HCT116 (cell line): ENCODE results near the gene GPR39. TPM values are rescaled to one million over a fixed set of nuclear protein-coding genes. Genes with fewer than 3 reads are reported as not detected.

Experiments used
- ATAC-seq: fragments of 200-7000 bp; cut with Tn5 transposase; 2 replicates; pipeline ENCODE4 v1.9.1; 2020; ENCODE audit warnings: mild to moderate bottlenecking, moderate library complexity
- BruUV-seq: library from RNA; stranded (reverse); fragments of 400-500 nt; replicated peaks from 2 replicates; lab custom pipeline; 2021; lab: Mats Ljungman, UMichigan
- CTCF ChIA-PET: fragments of 300-600 bp; sonication (Branson Sonifier 250); formaldehyde crosslinking; loops from one replicate; lab custom pipeline; 2021; ENCODE audit warnings: antibody characterized with exemption; lab: Charles Lee
- POLR2A ChIA-PET: fragments of 300-600, 350-600 bp; sonication (Branson Sonifier 250); formaldehyde crosslinking; loops from one replicate; lab custom pipeline; 2021; ENCODE audit warnings: antibody characterized with exemption; lab: Charles Lee
- RAD21 ChIA-PET, 2 experiments: fragments of 300-600 bp; sonication (Branson Sonifier 250); formaldehyde crosslinking; loops; one replicate each; lab custom pipeline; 2023; ENCODE audit warnings: low total read pairs in 2 of 2; ENCODE audit not compliant: uncharacterized antibody in 2 of 2, unreplicated experiment in 2 of 2, low non-redundant PET in 1 of 2; lab: Charles Lee
- DNase-seq: peaks from one replicate; pipeline ENCODE4 v3.0.0-alpha.2; 2010; ENCODE audit warnings: low read depth, low spot score
- H2AFZ ChIP-seq: fragments of 200-600 bp; shearing (Covaris generic), sonication (generic); 2 replicates; pipeline ENCODE4 v1.6.1; 2017; ENCODE audit warnings: low read depth, mixed run types, mixed read lengths, antibody characterized with exemption, low read length; ENCODE audit not compliant: poor library complexity, severe bottlenecking
- H3K27ac ChIP-seq: 2 replicates; pipeline ENCODE4 v1.5.1; 2012; ENCODE audit warnings: low read depth, low read length
- H3K27me3 ChIP-seq: fragments of 200-600 bp; sonication (generic); 2 replicates; pipeline ENCODE4 v1.6.1; 2016; ENCODE audit warnings: mixed run types, low read length, mixed read lengths; ENCODE audit not compliant: insufficient read depth
- H3K36me3 ChIP-seq, 2 experiments: fragments of 200-500 bp in 1 of 2; fragments of 200-600 bp in 1 of 2; sonication (Bioruptor generic) in 1 of 2; sonication (generic) in 1 of 2; 2 replicates each; pipeline versions ENCODE4 v1.5.1 to v1.6.1; 2014 to 2016; ENCODE audit warnings: low read length in 2 of 2, inconsistent platforms in 1 of 2, mixed read lengths in 1 of 2, mixed run types in 1 of 2; ENCODE audit not compliant: insufficient read depth in 2 of 2, control insufficient read depth in 1 of 2
- H3K4me1 ChIP-seq, 2 experiments: fragments of 200-600 bp in 1 of 2; sonication (generic) in 1 of 2; 2 replicates each; pipeline versions ENCODE4 v1.5.1 to v1.6.1; 2012 to 2017; ENCODE audit warnings: low read length in 2 of 2, inconsistent platforms in 1 of 2, mild to moderate bottlenecking in 1 of 2, mixed read lengths in 1 of 2, mixed run types in 1 of 2, moderate library complexity in 1 of 2; ENCODE audit not compliant: insufficient read depth in 2 of 2, control insufficient read depth in 1 of 2
- H3K4me2 ChIP-seq: fragments of 200-600 bp; sonication (generic); 2 replicates; pipeline ENCODE4 v1.6.1; 2017; ENCODE audit warnings: mixed run types, low read length, mixed read lengths
- H3K4me3 ChIP-seq, 2 experiments: fragments of 200-600 bp in 1 of 2; sonication (generic) in 1 of 2; replicated peaks in 1 of 2; 2 replicates each; pipeline ENCODE4 v1.5.1; 2011 to 2016; ENCODE audit warnings: low read length in 2 of 2, control low read depth in 1 of 2, low read depth in 1 of 2, mild to moderate bottlenecking in 1 of 2, mixed read lengths in 1 of 2, mixed run types in 1 of 2
- H3K79me2 ChIP-seq: fragments of 200-600 bp; sonication (generic); 2 replicates; pipeline ENCODE4 v1.6.1; 2017; ENCODE audit warnings: mild to moderate bottlenecking, mixed run types, low read length, moderate library complexity, mixed read lengths; ENCODE audit not compliant: insufficient read depth
- H3K9ac ChIP-seq: fragments of 200-600 bp; sonication (generic); 2 replicates; pipeline ENCODE4 v1.6.1; 2016; ENCODE audit warnings: low read length, mixed read lengths
- H3K9me2 ChIP-seq: fragments of 200-600 bp; sonication (generic), shearing (Covaris generic); 2 replicates; pipeline ENCODE4 v1.6.1; 2017; ENCODE audit warnings: mixed run types, mild to moderate bottlenecking, moderate library complexity; ENCODE audit not compliant: insufficient read depth
- H3K9me3 ChIP-seq, 2 experiments: fragments of 200-500 bp in 1 of 2; fragments of 200-600 bp in 1 of 2; sonication (Bioruptor generic) in 1 of 2; sonication (generic) in 1 of 2; 2 replicates each; pipeline ENCODE4 v1.6.1; 2014 to 2017; ENCODE audit warnings: low read length in 2 of 2, mixed read lengths in 2 of 2, inconsistent platforms in 1 of 2, low read depth in 1 of 2, mild to moderate bottlenecking in 1 of 2, mixed run types in 1 of 2, moderate library complexity in 1 of 2; ENCODE audit not compliant: control insufficient read depth in 1 of 2, insufficient read depth in 1 of 2
- H4K20me1 ChIP-seq: fragments of 200-600 bp; sonication (generic), shearing (Covaris generic); 2 replicates; pipeline ENCODE4 v1.6.1; 2017; ENCODE audit warnings: mixed run types, mild to moderate bottlenecking, moderate library complexity; ENCODE audit not compliant: insufficient read depth
- CBX3 ChIP-seq: IDR thresholded peaks from 2 replicates; pipeline ENCODE4 v1.6.1; 2012; ENCODE audit warnings: low read depth
- CEBPB ChIP-seq: IDR thresholded peaks from 2 replicates; pipeline ENCODE4 v1.6.1; 2012; ENCODE audit warnings: low read depth
- EGR1 ChIP-seq: IDR thresholded peaks from 2 replicates; pipeline ENCODE4 v1.6.1; 2012; ENCODE audit warnings: low read depth
- ELF1 ChIP-seq: IDR thresholded peaks from 2 replicates; pipeline ENCODE4 v1.6.1; 2012; ENCODE audit warnings: low read depth, borderline replicate concordance
- EZH2 ChIP-seq: fragments of 200-600 bp; sonication (generic); IDR thresholded peaks from 2 replicates; pipeline ENCODE4 v1.6.1; 2017; ENCODE audit warnings: antibody characterized with exemption, mixed run types
- FOSL1 ChIP-seq: IDR thresholded peaks from 2 replicates; pipeline ENCODE4 v1.6.1; 2012; ENCODE audit warnings: low read depth
- JUND ChIP-seq: IDR thresholded peaks from 2 replicates; pipeline ENCODE4 v1.6.1; 2012
- MAX ChIP-seq: IDR thresholded peaks from 2 replicates; pipeline ENCODE4 v1.6.1; 2012
- POLR2A ChIP-seq: IDR thresholded peaks from 2 replicates; pipeline ENCODE4 v1.7.0; 2011; ENCODE audit warnings: borderline replicate concordance; ENCODE audit not compliant: insufficient read depth, insufficient read length; ENCODE audit errors: extremely low read depth
- POLR2AphosphoS5 ChIP-seq: IDR thresholded peaks from 2 replicates; pipeline ENCODE4 v1.6.1; 2011; ENCODE audit warnings: mild to moderate bottlenecking, low read depth, low read length, moderate library complexity
- RAD21 ChIP-seq: IDR thresholded peaks from 2 replicates; pipeline ENCODE4 v1.6.1; 2012; ENCODE audit warnings: low read depth, mild to moderate bottlenecking
- REST ChIP-seq: IDR thresholded peaks from 2 replicates; pipeline ENCODE4 v1.6.1; 2012; ENCODE audit warnings: low read depth
- SIN3A ChIP-seq: IDR thresholded peaks from 2 replicates; pipeline ENCODE4 v1.6.1; 2012; ENCODE audit warnings: low read depth
- SP1 ChIP-seq: IDR thresholded peaks from 2 replicates; pipeline ENCODE4 v1.6.1; 2012; ENCODE audit warnings: low read depth
- SRF ChIP-seq: IDR thresholded peaks from 2 replicates; pipeline ENCODE4 v1.6.1; 2012; ENCODE audit warnings: low read depth
- TCF7L2 ChIP-seq: IDR thresholded peaks from 2 replicates; pipeline ENCODE4 v1.7.0; 2011; ENCODE audit warnings: borderline replicate concordance, inconsistent platforms; ENCODE audit not compliant: insufficient read depth, insufficient read length; ENCODE audit errors: extremely low read depth
- YY1 ChIP-seq: IDR thresholded peaks from 2 replicates; pipeline ENCODE4 v1.6.1; 2011; ENCODE audit warnings: low read length, low read depth, moderate library complexity, mild to moderate bottlenecking; ENCODE audit not compliant: insufficient replicate concordance; ENCODE audit errors: extremely low read depth
- ZFX ChIP-seq: fragments of 450-650 bp; IDR thresholded peaks from 2 replicates; pipeline ENCODE4 v1.6.1; 2017
- intact Hi-C: fragments of 100-400 bp; cut with micrococcal nuclease; formaldehyde crosslinking; loops from 2 replicates; pipeline ENCODE4 v1.10.0; 2022
- total RNA-seq: library from RNA; stranded (reverse); gene quantifications from one replicate; pipeline ENCODE4 v1.2.1, GENCODE V29; 2021; ENCODE audit not compliant: unreplicated experiment

Gene GPR39
- total RNA-seq, 1 experiment from 2014 or later = 5.1 TPM

- POLR2A ChIA-PET = no interaction called here
- ATAC-seq = no peak
- no peak for DNase-seq
- no peaks in the 10 kb centered on the region for H3K27me3 ChIP-seq
- no peaks in the 10 kb centered on the region for H3K4me1 ChIP-seq
- no peak for TF ChIP-seq EZH2
- TF ChIP-seq TCF7L2 = no peak
- TF ChIP-seq SP1 = no peak
- no peak for TF ChIP-seq FOSL1
- TF ChIP-seq ZFX = no peak
- TF ChIP-seq SRF = no peak
- no peak for TF ChIP-seq SIN3A
- no peak for TF ChIP-seq RAD21
- TF ChIP-seq JUND = no peak
- TF ChIP-seq MAX = no peak
- TF ChIP-seq POLR2AphosphoS5 = no peak
- TF ChIP-seq ELF1 = no peak
- TF ChIP-seq CBX3 = no peak
- no peak for TF ChIP-seq YY1
- no peak for TF ChIP-seq POLR2A
- TF ChIP-seq REST = no peak
- TF ChIP-seq EGR1 = no peak
- TF ChIP-seq CEBPB = no peak
- TF ChIP-seq, all 23 proteins: peak for 0
- Histone ChIP-seq H3K4me2 (no peak overlapping the region), H3K27ac (no peak overlapping the region), H3K9ac (no peak overlapping the region), H3K79me2 (no peaks in the 10 kb centered on the region), H3K9me2 (no peaks in the 10 kb centered on the region), H3K9me3 (peaks cover 3 to 9% of the 10 kb centered on the region in 2 experiments; a peak in 2 of 4 replicates), H2AFZ (no peak overlapping the region), H4K20me1 (no peaks in the 10 kb centered on the region), H3K36me3 (no peaks in the 10 kb centered on the region), H3K4me3 (no peak overlapping the region)
- RAD21 ChIA-PET = no interaction called here
- CTCF ChIA-PET = interaction anchor here (0.8 kb wide), 1 partner anchor 17 kb away, joined by 3 read pairs; no protein-coding TSS in a partner anchor
- no TSS peak for BruUV-seq
- intact Hi-C loops = no loop called here
These were observed 49.3 kb downstream of the GPR39 start for GRCh38 chr2:132465917-132466316.
